Omental fat pad (tissue), 4 donors: ENCODE data around the gene GOLPH3. TPM values are rescaled to one million over a fixed set of nuclear protein-coding genes. Genes with fewer than 3 reads are reported as not detected.

Source experiments
- ATAC-seq: fragments of 150-250 bp; one replicate; pipeline ENCODE4 v1.9.1; 2016; ENCODE audit warnings: mild to moderate bottlenecking, moderate library complexity; ENCODE audit not compliant: low FRiP score
- DNase-seq: peaks from one replicate; pipeline ENCODE4 v3.0.0-alpha.2; 2019; ENCODE audit warnings: low spot score
- CTCF ChIP-seq, 3 donors: fragments of 450-650 bp; IDR thresholded peaks; one replicate each; pipeline ENCODE4 v1.5.1; 2016 to 2017; ENCODE audit warnings: antibody characterized with exemption in 3 of 3, mild to moderate bottlenecking in 3 of 3, moderate library complexity in 2 of 3
- total RNA-seq, 4 donors: library from RNA; depleted of rRNA; stranded (reverse); fragments of >200 nt; gene quantifications; one replicate each; pipeline ENCODE4 v1.1.0, GENCODE V29; 2016

Gene GOLPH3
- total RNA-seq, 4 donors from 2014 or later = 75.3 to 87.2 (median 84.0) TPM

- DNase-seq (no peak), ATAC-seq (no peak)
- TF ChIP-seq CTCF (IDR thresholded peaks at IDR 0.05) = no peak
Measured at GRCh38 chr5:32206509-32207354, 32.6 kb upstream of the GOLPH3 start.

GRCh38 chr5:32206053-32206452 lies 31.9 kb upstream of the GOLPH3 start:
- no peak for DNase-seq
- no peak for ATAC-seq
- TF ChIP-seq CTCF (IDR thresholded peaks at IDR 0.05) = no peak

- DNase-seq (no peak), ATAC-seq (peak; percentile 46)
- no peak for TF ChIP-seq CTCF (IDR thresholded peaks at IDR 0.05)
Measured at GRCh38 chr5:32202394-32202793, 28.3 kb upstream of the GOLPH3 start.

GRCh38 chr5:32201122-32201753 lies 27.1 kb upstream of the GOLPH3 start:
- DNase-seq (no peak), ATAC-seq (peak; percentile 69)
- no peak for TF ChIP-seq CTCF (IDR thresholded peaks at IDR 0.05)

GRCh38 chr5:32197032-32197431 lies 22.9 kb upstream of the GOLPH3 start:
- no peak for DNase-seq
- no peak for TF ChIP-seq CTCF (IDR thresholded peaks at IDR 0.05)
- no peak for ATAC-seq

- TF ChIP-seq CTCF (IDR thresholded peaks at IDR 0.05) = no peak
- ATAC-seq (no peak), DNase-seq (no peak)
Measured at GRCh38 chr5:32195265-32195664, 21.1 kb upstream of the GOLPH3 start.

GRCh38 chr5:32193591-32193990 lies 19.5 kb upstream of the GOLPH3 start:
- ATAC-seq = no peak
- TF ChIP-seq CTCF (IDR thresholded peaks at IDR 0.05) = no peak
- peak; percentile 58 for DNase-seq
